BE2C (cell line): Measurements from ENCODE around the gene KMT2B.
A peak's percentile ranks its signal among the peaks of the same experiment; 100 is the strongest.

Experiments
- DNase-seq: peaks from one replicate; pipeline ENCODE4 v3.0.0-alpha.2; 2020
- H3K27me3 ChIP-seq: fragments of 250-450 bp; sonication (Bioruptor Pico); 2 replicates; pipeline ENCODE4 v1.5.1; 2020; ENCODE audit warnings: mild to moderate bottlenecking
- H3K36me3 ChIP-seq: fragments of 250-450 bp; sonication (Bioruptor Pico); 2 replicates; pipeline ENCODE4 v1.5.1; 2020; ENCODE audit warnings: mild to moderate bottlenecking
- H3K4me1 ChIP-seq: fragments of 250-450 bp; sonication (Bioruptor Pico); 2 replicates; pipeline ENCODE4 v1.5.1; 2020
- H3K4me3 ChIP-seq: 2 replicates; pipeline ENCODE4 v1.5.1; 2011; ENCODE audit warnings: low read depth, low read length
- H3K9me3 ChIP-seq: fragments of 250-450 bp; sonication (Bioruptor Pico); 2 replicates; pipeline ENCODE4 v1.5.1; 2020
- CTCF ChIP-seq: IDR thresholded peaks from 2 replicates; pipeline ENCODE4 v1.5.1; 2012; ENCODE audit warnings: mild to moderate bottlenecking, low read depth, low read length

The KMT2B gene

GRCh38 chr19:35757231-35757748 lies 39.5 kb downstream of the KMT2B start:
- TF ChIP-seq CTCF = no peak
- Histone ChIP-seq H3K27me3 (no peaks in the 10 kb centered on the region), H3K36me3 (peaks cover 17% of the 10 kb centered on the region), H3K4me3 (peak overlapping the region; percentile 92), H3K4me1 (no peaks in the 10 kb centered on the region; the same call in 1 of the 2 replicates), H3K9me3 (no peaks in the 10 kb centered on the region)
- DNase-seq = peak; percentile 78

DNA sequence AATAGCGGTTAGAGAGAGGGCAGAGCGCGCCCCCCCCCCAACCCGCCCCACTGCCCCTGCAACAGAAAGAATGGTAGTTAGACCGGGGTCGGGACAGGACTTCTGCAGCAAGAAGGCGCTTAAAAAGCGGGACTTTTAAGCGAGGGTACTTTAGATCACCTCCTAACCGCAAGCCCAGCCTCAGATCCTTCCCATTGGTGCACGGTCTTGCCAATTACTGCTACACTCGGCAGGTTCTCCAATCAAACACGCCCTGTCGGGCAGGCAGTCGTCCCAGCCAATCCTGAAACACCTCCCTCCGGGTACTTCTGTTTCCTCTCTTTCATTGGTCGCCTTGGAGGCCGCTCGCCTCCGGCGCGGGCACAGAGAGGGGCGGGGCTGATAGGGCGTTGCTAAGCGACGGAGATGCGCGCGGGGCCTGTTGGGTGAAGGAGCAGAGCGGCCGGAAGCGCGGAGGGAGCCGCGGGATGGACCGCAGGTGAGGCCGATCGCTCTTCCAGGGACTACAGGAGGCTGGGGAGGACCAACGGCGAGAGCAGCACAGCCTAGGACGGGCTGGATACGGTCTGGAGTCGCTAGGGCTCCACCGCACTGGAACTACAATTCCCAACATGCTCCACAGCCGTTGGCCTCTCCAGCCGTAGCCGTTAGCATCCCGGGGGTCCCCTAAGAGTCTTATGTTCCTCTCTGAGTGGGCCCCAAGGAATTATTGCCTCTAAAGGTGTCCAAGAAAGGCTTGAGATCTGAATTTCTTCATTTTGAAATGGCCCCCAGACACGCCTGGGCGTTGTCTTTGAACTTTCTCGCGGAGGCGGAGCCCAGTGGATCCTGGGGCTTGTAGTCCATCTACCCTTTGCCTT lies 40.2 kb downstream of the KMT2B start, which contains the start of gene PROSER3:
Gene PROSER3 (plus strand): TSS at position 428 of the 860 bp plus-strand sequence. CDS start 40 bp downstream, at position 468.
- peak within 1 kb of the TSS; percentile 92 for H3K4me3 ChIP-seq
- TF ChIP-seq CTCF = no peak

GRCh38 chr19:35759697-35760096 lies 41.9 kb downstream of the KMT2B start:
- H3K4me3 ChIP-seq = no peak overlapping the region
- no peaks in the 10 kb centered on the region for H3K27me3 ChIP-seq
- H3K9me3 ChIP-seq = no peaks in the 10 kb centered on the region
- no peaks in the 10 kb centered on the region; the same call in 1 of the 2 replicates for H3K4me1 ChIP-seq
- TF ChIP-seq CTCF = no peak
- peaks cover 17% of the 10 kb centered on the region for H3K36me3 ChIP-seq
- no peak for DNase-seq

More for the DNA sequence above, 40.2 kb downstream of the KMT2B start, which contains the start of gene PROSER3:
- Histone ChIP-seq H3K9me3 (no peaks in the 10 kb centered on the region), H3K36me3 (peaks cover 17% of the 10 kb centered on the region), H3K4me1 (no peaks in the 10 kb centered on the region; the same call in 1 of the 2 replicates), H3K27me3 (no peaks in the 10 kb centered on the region)
- peak; percentile 98 for DNase-seq

DNA sequence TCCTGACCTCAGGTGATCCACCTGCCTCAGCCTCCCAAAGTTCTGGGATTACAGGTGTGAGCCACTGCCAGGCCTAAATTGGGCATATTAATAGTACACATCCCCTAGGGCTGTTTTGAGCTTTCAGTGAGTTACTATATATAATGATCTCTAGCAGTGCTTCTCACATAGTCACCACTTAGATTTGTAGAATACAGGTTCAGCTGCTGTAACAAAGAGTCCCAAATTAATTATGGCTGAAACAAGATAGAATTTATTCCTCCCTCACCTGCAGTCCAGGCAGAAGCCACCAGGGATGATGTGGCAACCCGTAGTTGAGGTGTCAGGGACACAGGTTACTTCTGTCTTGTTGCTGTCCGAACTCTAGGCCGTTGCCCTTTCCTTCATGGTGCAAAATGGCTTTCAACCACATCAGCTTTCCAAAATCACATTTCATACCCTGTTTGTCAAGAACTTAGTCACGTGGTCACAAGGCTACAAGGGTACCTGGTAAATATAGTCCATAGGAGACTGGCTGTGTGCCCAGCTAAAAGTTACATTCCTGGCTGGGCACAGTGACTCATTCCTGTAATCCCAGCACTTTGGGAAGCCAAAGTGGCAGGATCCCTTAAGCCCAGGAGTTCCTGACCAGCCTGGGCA lies 43.0 kb downstream of the KMT2B start:
- no peak for DNase-seq
- peaks cover 17% of the 10 kb centered on the region for H3K36me3 ChIP-seq
- H3K4me1 ChIP-seq = no peaks in the 10 kb centered on the region; the same call in 1 of the 2 replicates

More for the DNA sequence above, 43.0 kb downstream of the KMT2B start:
- no peak for TF ChIP-seq CTCF
- H3K9me3 ChIP-seq = no peaks in the 10 kb centered on the region
- no peaks in the 10 kb centered on the region for H3K27me3 ChIP-seq
- no peak overlapping the region for H3K4me3 ChIP-seq
